HG03280 (cell line): Measurements from ENCODE around the gene SLC38A5.

Source experiments
- ATAC-seq: cut with Tn5 transposase; IDR thresholded peaks from one replicate; pipeline ENCODE4 v1.9.1; 2021; ENCODE audit warnings: mild to moderate bottlenecking, moderate library complexity; ENCODE audit not compliant: unreplicated experiment

SLC38A5 gene

GRCh38 chrX:48492293-48492910 is 22.3 kb upstream of the SLC38A5 start:
- ATAC-seq: no peak

- no peak for ATAC-seq
Observed at GRCh38 chrX:48491809-48492208, 21.7 kb upstream of the SLC38A5 start.

- ATAC-seq: no peak
Observed at GRCh38 chrX:48490661-48491060, 20.6 kb upstream of the SLC38A5 start.

DNA sequence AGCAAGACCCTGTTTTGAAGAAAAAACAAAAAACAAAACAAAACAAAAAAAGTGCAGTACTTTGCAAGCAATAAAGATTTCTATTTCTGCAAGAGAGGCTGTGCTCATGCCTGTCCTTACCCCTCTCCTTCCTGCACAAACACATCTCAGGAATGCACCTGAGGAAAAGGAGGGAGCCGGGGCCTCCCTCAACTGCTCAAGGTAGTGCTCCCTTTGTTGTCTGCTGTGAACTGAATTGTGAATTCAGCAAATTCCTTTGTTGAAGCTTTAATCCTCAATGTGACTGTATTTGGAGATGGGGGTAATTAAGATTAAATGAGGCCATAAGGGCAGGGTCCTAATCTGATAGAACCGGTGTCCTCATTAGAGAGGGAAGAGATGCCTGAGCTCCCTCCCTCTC is 19.8 kb upstream of the SLC38A5 start:
- no peak for ATAC-seq

DNA sequence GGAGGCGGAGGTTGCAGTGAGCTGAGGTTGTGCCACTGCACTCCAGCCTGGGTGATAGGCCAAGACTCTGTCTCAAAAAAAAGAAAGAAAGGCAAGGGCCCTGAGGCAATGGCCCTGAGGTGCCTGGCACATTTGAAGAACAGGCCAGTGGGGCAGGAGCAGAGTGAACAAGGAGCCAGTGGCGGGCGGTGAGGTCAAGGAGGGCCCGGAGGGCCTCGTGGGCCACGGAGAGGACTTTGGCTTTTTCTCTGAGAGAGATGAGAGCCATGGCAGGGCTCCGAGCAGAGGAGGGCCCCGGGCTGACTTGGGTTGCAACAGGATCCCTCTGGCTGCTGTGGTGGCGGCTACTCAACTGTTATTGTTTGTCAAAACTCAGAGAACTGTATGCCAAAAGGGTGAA is 19.2 kb upstream of the SLC38A5 start:
- no peak for ATAC-seq

DNA sequence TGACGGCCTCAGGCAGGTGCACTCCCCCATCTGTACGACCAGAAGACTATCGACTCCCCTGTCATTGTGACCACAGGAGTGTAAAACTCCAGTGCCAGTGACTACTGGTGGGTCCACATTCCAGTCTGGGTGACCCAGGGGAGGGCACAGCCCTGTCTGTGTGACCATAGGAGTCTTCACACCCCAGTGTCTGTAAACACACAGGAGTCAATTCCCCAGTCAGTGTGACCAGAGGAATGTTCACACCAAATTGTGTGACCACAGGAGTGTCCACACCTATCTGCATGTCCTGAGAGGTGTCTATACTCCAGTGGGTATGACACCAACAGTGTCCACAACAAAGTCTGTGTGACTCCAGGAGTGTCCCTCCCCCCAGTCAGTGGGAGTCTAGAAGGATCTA is 18.0 kb upstream of the SLC38A5 start:
- no peak for ATAC-seq

- ATAC-seq: no peak
Observed at GRCh38 chrX:48487362-48487798, 17.3 kb upstream of the SLC38A5 start.

GRCh38 chrX:48482526-48482925 is 12.5 kb upstream of the SLC38A5 start:
- ATAC-seq: no peak

DNA sequence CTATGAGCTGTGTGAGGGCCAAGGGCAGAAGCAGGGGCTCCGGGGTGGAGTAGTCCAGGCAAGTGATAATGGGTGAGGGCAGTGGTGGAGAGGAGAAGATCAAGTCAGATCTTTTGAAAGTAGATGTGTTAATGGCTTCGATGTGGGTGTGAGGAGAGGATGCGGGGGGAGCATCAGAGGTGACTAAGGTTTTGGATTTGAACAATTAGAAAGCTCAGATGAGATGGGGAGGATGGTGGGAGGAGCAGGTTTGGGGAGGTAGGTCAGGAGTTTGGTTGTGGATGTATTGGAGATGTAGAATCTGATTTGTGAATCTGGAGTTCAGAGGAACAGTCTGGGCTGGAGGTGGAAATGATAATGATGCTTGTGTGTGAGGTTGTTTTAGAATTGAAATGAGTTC is 10.5 kb upstream of the SLC38A5 start:
- ATAC-seq: no peak

- ATAC-seq: no peak
Observed at GRCh38 chrX:48480142-48480541, 10.1 kb upstream of the SLC38A5 start.

- ATAC-seq: no peak
Observed at GRCh38 chrX:48478806-48479205, 8.7 kb upstream of the SLC38A5 start.

DNA sequence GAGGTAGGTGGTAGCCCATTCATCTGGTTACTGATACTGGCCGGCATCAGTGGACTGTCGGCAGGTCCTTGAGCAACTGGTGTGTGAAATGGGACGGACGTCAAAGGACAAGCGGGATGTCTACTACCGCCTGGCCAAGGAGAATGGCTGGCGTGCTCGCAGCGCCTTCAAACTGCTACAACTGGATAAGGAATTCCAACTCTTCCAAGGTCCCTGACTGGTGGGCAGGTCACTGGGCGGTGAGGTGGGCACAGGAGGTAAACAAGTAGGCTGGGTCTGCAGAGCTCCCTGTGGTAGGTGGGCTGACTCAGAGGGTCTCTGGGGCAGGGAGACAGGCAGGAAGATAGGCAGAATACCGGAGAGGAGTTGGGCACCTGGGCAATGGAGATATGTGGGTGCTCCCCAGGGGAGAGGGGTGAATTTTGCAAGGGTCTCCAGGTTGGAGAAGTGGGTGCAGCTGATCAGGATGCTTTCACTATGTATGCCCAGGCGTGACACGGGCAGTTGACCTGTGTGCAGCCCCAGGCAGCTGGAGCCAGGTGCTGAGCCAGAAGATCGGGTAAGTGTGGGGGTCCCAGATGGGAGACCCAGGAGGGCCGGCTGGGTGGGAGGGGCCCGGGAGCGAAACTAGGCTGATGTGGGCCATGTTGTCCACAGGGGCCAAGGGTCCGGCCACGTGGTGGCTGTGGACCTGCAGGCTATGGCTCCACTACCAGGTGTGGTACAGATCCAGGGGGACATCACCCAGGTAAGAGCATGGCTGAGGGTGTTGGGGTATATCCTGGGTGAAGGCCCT is 8.1 kb upstream of the SLC38A5 start:
- ATAC-seq: no peak

DNA sequence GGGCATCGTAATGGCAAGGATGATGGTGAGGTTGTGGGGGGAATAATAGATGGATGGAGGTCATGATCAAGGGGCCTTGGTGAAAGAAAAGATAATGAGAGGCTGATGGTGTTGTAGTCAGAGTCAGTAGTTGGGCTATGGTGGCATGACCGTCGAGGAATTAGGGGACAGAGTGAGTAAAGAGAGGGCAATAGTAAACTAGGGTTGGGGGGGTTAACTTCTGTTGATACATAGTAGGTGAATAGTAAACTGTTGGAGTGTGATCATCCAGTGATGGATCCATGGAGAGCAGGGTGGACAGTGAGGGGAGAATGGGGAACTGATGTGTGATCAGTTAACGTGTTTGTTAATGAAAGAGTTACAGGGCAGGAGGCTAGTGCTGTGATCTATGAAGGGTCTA is 6.9 kb upstream of the SLC38A5 start:
- no peak for ATAC-seq

DNA sequence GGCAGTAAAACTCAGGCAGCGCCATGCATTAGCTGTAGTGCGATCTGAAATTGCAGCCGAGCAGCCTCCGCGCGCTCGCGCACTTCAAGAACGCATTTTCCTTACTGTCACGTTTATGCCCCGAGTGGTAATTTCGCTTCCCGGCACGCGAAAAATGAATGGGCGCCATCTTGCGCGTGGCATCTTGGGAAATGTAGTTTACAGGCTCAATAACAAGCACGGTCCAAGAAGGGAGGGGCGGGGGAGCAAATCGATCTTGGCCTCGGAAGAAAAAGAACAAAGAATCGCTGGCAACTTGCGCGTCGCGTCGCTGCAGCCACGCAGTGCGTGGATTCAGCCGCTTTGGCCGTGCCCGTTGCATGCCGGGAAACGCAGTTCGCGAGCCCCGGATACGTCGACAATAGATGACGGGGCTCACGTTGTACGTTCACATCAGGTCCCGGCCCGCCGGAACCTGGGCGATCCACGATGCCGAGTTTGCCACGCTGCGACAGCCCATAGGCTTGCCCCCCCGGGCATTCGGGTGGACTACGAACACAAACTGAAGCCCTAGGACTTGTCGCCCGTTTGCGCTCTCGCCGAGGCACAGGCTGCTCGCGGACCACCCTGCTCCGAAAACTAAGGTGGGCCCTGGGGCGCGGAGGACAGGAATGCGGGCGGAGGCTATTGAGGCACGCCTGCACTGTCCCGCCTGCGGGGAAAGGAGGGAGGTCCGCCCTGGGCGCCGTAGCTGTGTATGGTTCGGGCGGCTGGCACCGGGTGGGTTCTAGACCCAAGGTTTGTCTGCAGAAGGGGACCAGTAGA is 5.9 kb upstream of the SLC38A5 start, which contains the start of gene FTSJ1:
Gene FTSJ1 (plus strand): TSS at position 426 of the 804 bp plus-strand sequence. CDS start 1,849 bp downstream, outside the sequence.
- ATAC-seq: peak; percentile 91

- ATAC-seq: no peak
Observed at GRCh38 chrX:48475296-48475695, 5.2 kb upstream of the SLC38A5 start.

- ATAC-seq: no peak
Observed at GRCh38 chrX:48474581-48474980, 4.5 kb upstream of the SLC38A5 start.

- ATAC-seq: no peak
Observed at GRCh38 chrX:48474127-48474526, 4.1 kb upstream of the SLC38A5 start.

- no peak for ATAC-seq
Observed at GRCh38 chrX:48473704-48473990, 3.6 kb upstream of the SLC38A5 start.

DNA sequence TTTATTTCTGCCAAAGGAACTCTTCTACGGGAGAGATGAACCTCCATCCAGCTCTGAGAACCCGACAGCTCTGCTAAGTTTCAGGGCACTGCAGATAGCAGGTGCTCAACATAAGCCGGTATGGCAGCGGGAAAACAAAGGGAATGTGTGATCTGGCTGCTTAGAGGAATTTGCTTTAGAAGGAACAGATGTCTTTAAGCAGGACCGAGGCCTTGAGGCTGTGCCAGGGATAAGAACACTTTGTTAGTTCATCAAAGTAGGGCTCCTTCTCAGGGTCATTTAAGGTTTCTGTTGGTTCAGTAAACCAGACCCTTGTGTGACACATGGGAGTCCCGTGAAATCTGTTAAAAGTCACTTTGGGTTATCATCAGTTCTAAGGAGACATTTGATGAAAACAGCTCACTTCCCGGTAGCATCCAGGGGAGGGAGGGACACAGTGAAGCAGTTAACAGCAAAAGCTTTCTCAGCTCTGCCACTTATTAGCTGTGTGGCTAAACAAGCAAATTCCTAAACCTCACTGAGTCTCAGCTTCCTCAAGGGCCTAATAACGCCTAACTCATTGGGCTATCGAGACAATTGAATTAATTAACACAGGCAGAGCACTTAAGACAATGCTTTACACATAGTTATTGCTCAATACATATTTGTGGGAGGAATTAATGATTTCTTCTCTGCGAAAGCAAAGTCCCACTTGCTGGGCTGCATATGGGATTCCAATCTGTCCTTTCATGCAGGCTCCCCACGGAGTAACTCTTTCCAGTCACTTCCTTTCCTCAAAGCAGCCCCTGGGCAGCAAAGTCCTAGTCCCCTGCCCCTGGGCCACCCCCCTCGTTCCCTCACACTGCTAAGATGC is 3.0 kb upstream of the SLC38A5 start:
- ATAC-seq: no peak

DNA sequence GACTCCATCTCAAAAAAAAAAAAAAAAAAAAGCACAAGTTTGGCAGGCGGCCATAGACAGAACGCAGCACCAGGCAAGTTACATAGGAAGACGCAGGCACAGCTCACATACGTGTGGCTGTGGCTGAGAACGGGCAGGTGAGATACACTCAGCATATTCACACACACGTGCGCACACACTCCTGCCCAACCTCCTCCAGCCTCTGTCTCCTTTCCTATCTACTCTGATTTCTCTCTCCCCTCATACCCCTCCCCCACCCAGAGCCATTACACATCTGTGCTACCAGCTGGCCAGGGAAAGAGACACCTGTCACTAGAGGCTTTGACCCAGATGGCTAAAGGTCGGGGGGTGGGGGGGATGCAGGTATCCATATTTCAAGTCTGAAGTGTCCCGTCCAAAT is 2.2 kb upstream of the SLC38A5 start:
- ATAC-seq: no peak

DNA sequence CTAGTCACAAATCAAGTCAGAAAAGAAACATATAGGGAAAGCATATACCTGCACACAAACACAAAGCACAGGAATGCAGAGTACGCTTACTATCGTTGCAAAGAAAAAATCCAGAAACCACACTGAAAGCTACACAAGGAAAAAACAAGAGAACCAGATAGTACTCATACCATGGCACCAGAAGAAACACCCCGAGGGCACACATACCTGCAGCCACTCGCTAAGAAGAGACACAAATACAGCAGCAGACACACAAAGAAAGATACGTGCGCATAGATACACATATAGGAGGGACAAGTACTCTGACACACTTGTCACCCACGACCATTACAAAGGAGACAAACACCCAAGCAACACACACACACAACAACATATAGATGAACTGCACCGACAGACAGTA is 1.4 kb upstream of the SLC38A5 start:
- ATAC-seq: no peak
